B cell (primary cell): Measurements from ENCODE around the gene SIGLEC7.

Experiments used
- CTCF ChIP-seq: fragments of 200-600 bp; IDR thresholded peaks from one replicate; pipeline ENCODE4 v1.8.0; 2022; ENCODE audit warnings: antibody characterized with exemption, mild to moderate bottlenecking
- EZH2 ChIP-seq: IDR thresholded peaks from 2 replicates; pipeline ENCODE4 v1.6.1; 2012; ENCODE audit warnings: borderline replicate concordance, low read depth, mild to moderate bottlenecking, moderate library complexity, low read length; ENCODE audit not compliant: insufficient read depth, poor library complexity, severe bottlenecking

- TF ChIP-seq CTCF (no peak), EZH2 (no peak)
Observed at GRCh38 chr19:51108066-51108804, 33.9 kb upstream of the SIGLEC7 start, which contains the start of gene CTU1.
